Trophoblast cell (in vitro differentiated cells and primary cell): ENCODE measurements around the gene PPP1R15A.
"Not testable (repeated sequence)": the region's sequence is repeated elsewhere in the genome, so short reads cannot be mapped to it uniquely, and the experiment has no call there.

Source experiments
- DNase-seq, 2 donors: peaks; one replicate each; pipeline ENCODE4 v3.0.0-alpha.2; 2016
- H2AFZ ChIP-seq: 2 replicates; pipeline ENCODE4 v1.6.1; 2013; ENCODE audit warnings: low read length, moderate library complexity, mild to moderate bottlenecking; ENCODE audit not compliant: insufficient read depth, poor library complexity
- H2AK5ac ChIP-seq: 2 replicates; pipeline ENCODE4 v1.6.1; 2013; ENCODE audit warnings: mild to moderate bottlenecking, low read length
- H2BK120ac ChIP-seq: 2 replicates; pipeline ENCODE4 v1.6.1; 2013; ENCODE audit warnings: low read length, mild to moderate bottlenecking, moderate library complexity; ENCODE audit not compliant: insufficient read depth, poor library complexity
- H2BK12ac ChIP-seq: 2 replicates; pipeline ENCODE4 v1.6.1; 2013; ENCODE audit warnings: mild to moderate bottlenecking, low read length, moderate library complexity
- H2BK5ac ChIP-seq: 2 replicates; pipeline ENCODE4 v1.6.1; 2013; ENCODE audit warnings: low read length, low read depth, moderate library complexity, mild to moderate bottlenecking; ENCODE audit not compliant: poor library complexity
- H3K14ac ChIP-seq: 2 replicates; pipeline ENCODE4 v1.6.1; 2013; ENCODE audit warnings: mild to moderate bottlenecking, low read length
- H3K18ac ChIP-seq: 2 replicates; pipeline ENCODE4 v1.6.1; 2013; ENCODE audit warnings: mild to moderate bottlenecking, low read length
- H3K23ac ChIP-seq: 2 replicates; pipeline ENCODE4 v1.6.1; 2013; ENCODE audit warnings: low read length
- H3K27ac ChIP-seq: 2 replicates; pipeline ENCODE4 v1.5.1; 2013; ENCODE audit warnings: low read depth, mild to moderate bottlenecking, inconsistent platforms, low read length, moderate library complexity
- H3K27me3 ChIP-seq: 2 replicates; pipeline ENCODE4 v1.6.1; 2013; ENCODE audit warnings: inconsistent platforms, mild to moderate bottlenecking, low read length, moderate library complexity; ENCODE audit not compliant: insufficient read depth
- H3K36me3 ChIP-seq, 2 experiments: 1 replicate in 1 of 2; 2 replicates in 1 of 2; pipeline ENCODE4 v1.6.1; 2013; ENCODE audit warnings: low read length in 2 of 2, mild to moderate bottlenecking in 2 of 2, moderate library complexity in 1 of 2; ENCODE audit not compliant: insufficient read depth in 2 of 2, control insufficient read depth in 1 of 2
- H3K4ac ChIP-seq: 2 replicates; pipeline ENCODE4 v1.6.1; 2013; ENCODE audit warnings: low read depth, mild to moderate bottlenecking, low read length, moderate library complexity
- H3K4me1 ChIP-seq, 2 experiments: 1 replicate in 1 of 2; 2 replicates in 1 of 2; pipeline ENCODE4 v1.6.1; 2013; ENCODE audit warnings: low read length in 2 of 2, mild to moderate bottlenecking in 2 of 2, moderate library complexity in 1 of 2; ENCODE audit not compliant: insufficient read depth in 2 of 2, control insufficient read depth in 1 of 2
- H3K4me2 ChIP-seq: 2 replicates; pipeline ENCODE4 v1.6.1; 2013; ENCODE audit warnings: inconsistent platforms, mild to moderate bottlenecking, low read length, moderate library complexity
- H3K4me3 ChIP-seq: 2 replicates; pipeline ENCODE4 v1.5.1; 2013; ENCODE audit warnings: mild to moderate bottlenecking, low read depth, low read length, inconsistent platforms
- H3K79me1 ChIP-seq: one replicate; pipeline ENCODE4 v1.6.1; 2013; ENCODE audit warnings: low read length
- H3K79me2 ChIP-seq: 2 replicates; pipeline ENCODE4 v1.6.1; 2013; ENCODE audit warnings: low read length, mild to moderate bottlenecking; ENCODE audit not compliant: control insufficient read depth, insufficient read depth, poor library complexity
- H3K9ac ChIP-seq: 2 replicates; pipeline ENCODE4 v1.6.1; 2013; ENCODE audit warnings: mild to moderate bottlenecking, low read length
- H3K9me3 ChIP-seq: 2 replicates; pipeline ENCODE4 v1.6.1; 2013; ENCODE audit warnings: low read depth, mild to moderate bottlenecking, control low read depth, inconsistent platforms, low read length; ENCODE audit not compliant: insufficient read depth
- H4K12ac ChIP-seq: 2 replicates; pipeline ENCODE4 v1.6.1; 2013; ENCODE audit warnings: low read depth, mild to moderate bottlenecking, low read length, moderate library complexity
- H4K8ac ChIP-seq: 2 replicates; pipeline ENCODE4 v1.6.1; 2013; ENCODE audit warnings: low read depth, mild to moderate bottlenecking, low read length, moderate library complexity
- H4K91ac ChIP-seq: one replicate; pipeline ENCODE4 v1.6.1; 2013; ENCODE audit warnings: low read depth, mild to moderate bottlenecking, low read length, moderate library complexity
- WGBS: extraction: QIAGEN DNeasy Blood & Tissue Kit; methylation state at CpG from one replicate; pipeline ENCODE4 v1.1.7; 2013; ENCODE audit warnings: missing lambda C conversion rate; ENCODE audit not compliant: insufficient read length, insufficient coverage; ENCODE audit errors: extremely low coverage; 5-methylcytosine and 5-hydroxymethylcytosine counted together

The PPP1R15A gene

DNA sequence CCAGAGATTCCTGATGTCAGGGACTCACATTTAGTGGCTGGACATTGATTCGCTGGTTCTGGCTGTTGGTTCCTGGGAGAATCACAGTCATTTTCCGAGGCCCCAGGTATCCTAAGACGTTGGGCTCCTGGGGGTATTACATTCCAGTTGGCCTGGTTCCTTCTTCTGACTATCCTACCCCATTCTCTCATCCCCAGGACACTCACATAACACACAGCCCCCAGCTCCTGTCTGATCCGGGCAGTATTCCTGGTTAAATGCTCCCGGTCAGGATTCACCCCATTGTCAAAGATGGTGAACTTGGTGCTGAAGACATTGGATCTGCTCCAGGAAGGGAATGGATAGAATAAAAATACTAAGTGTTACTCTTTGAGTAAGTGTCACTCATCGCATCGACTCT, 11.5 kb downstream of the PPP1R15A start:
- Histone ChIP-seq H3K4me2 (no peak overlapping the region), H3K9ac (no peak overlapping the region), H3K4ac (no peak overlapping the region), H3K36me3 (peaks cover 0 to under 1% of the 10 kb centered on the region in 2 experiments), H3K14ac (no peak overlapping the region), H2BK5ac (no peak overlapping the region), H3K18ac (no peak overlapping the region), H4K91ac (no peak overlapping the region), H3K4me3 (no peak overlapping the region), H4K12ac (no peak overlapping the region), H3K27me3 (no peaks in the 10 kb centered on the region), H3K9me3 (no peaks in the 10 kb centered on the region), H2AK5ac (no peak overlapping the region), H3K4me1 (peaks cover 0 to 3% of the 10 kb centered on the region in 2 experiments), H3K23ac (no peak overlapping the region), H2AFZ (no peak overlapping the region), H3K79me1 (no peaks in the 10 kb centered on the region), H4K8ac (no peak overlapping the region), H2BK12ac (no peak overlapping the region), H2BK120ac (no peak overlapping the region), H3K27ac (no peak overlapping the region), H3K79me2 (no peaks in the 10 kb centered on the region)
- no CpG with 5 or more reads among the region's 7 CpGs for WGBS
- no peak for DNase-seq

DNA sequence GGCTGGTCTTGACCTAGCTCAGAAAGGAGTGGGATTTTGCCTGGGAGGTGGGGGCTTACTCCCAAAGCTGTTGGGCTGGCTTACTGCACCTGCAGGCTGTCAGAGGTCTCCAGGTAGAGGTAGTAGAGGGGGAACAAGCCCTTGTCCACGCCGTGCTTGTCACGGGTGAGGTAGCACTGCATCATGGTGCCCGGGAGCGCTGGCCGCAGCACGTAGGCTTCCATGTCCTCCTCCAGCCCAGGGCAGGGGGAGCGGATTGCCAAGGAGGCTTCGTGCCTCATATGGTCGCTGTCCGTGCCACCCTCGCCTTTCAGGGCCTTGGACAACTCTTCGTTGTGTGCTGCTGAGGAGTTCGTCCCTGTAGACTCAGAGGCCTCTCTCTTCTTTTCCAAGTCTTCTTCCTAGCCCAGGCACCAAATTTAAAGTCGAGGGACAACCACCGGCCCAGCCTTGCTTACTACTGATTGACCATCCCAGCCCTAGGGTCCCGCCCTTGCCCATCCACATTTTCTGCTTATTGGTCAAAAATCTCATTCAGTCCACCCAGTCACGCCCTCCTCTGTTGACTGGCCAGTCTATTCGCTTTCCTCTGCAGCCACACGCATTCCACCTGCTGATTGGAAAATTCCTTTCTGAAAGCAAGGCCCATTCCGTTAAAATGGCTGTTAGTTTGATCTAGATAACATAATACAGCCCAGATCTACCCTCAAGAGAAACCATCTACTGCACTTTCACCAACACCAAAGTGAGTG, 15.8 kb downstream of the PPP1R15A start:
- no peaks in the 10 kb centered on the region for H3K79me2 ChIP-seq
- no peak overlapping the region for H2AK5ac ChIP-seq
- H3K4ac ChIP-seq: no peak overlapping the region
- H3K9me3 ChIP-seq: no peaks in the 10 kb centered on the region
- no peaks in the 10 kb centered on the region for H3K79me1 ChIP-seq
- no peak overlapping the region for H3K4me2 ChIP-seq
- no peak overlapping the region for H4K91ac ChIP-seq
- H4K8ac ChIP-seq: no peak overlapping the region
- H3K27ac ChIP-seq: no peak overlapping the region
- H3K36me3 ChIP-seq: no peaks in the 10 kb centered on the region
- H2AFZ ChIP-seq: no peak overlapping the region
- no peak overlapping the region for H2BK12ac ChIP-seq
- no peak overlapping the region for H2BK120ac ChIP-seq
- H3K4me3 ChIP-seq: no peak overlapping the region
- H3K27me3 ChIP-seq: no peaks in the 10 kb centered on the region
- WGBS: no CpG with 5 or more reads among the region's 21 CpGs
- no peak overlapping the region for H3K23ac ChIP-seq
- H3K14ac ChIP-seq: no peak overlapping the region
- no peak overlapping the region for H3K18ac ChIP-seq
- no peak overlapping the region for H3K9ac ChIP-seq
- peaks cover 0 to 3% of the 10 kb centered on the region in 2 experiments for H3K4me1 ChIP-seq
- H4K12ac ChIP-seq: no peak overlapping the region
- DNase-seq: peak in 1 of 2 donors; percentile 61
- no peak overlapping the region for H2BK5ac ChIP-seq

DNA sequence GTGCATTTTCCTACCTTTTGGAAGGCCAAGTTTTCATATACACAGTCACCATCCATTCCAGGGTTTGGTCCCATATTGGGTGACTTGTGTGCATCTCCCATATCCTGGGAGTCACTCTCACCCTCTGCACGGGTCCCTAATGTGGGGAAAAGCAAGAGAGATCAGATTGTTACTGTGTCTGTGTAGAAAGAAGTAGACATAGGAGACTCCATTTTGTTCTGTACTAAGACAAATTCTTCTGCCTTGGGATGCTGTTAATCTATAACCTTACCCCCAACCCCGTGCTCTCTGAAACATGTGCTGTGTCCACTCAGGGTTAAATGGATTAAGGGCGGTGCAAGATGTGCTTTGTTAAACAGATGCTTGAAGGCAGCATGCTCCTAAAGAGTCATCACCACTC, 17.3 kb downstream of the PPP1R15A start:
- not testable (repeated sequence) for H3K4me2 ChIP-seq, H3K79me1 ChIP-seq, H3K27ac ChIP-seq, H3K4ac ChIP-seq, H3K9ac ChIP-seq, H3K9me3 ChIP-seq, H4K12ac ChIP-seq, H2BK120ac ChIP-seq, H3K79me2 ChIP-seq, H3K14ac ChIP-seq, H4K91ac ChIP-seq, H3K23ac ChIP-seq, H2BK12ac ChIP-seq, H2BK5ac ChIP-seq, H2AFZ ChIP-seq, H4K8ac ChIP-seq, H2AK5ac ChIP-seq, H3K36me3 ChIP-seq, H3K4me3 ChIP-seq, DNase-seq, H3K4me1 ChIP-seq, H3K18ac ChIP-seq, H3K27me3 ChIP-seq
- WGBS: no CpG with 5 or more reads among the region's 3 CpGs

DNA sequence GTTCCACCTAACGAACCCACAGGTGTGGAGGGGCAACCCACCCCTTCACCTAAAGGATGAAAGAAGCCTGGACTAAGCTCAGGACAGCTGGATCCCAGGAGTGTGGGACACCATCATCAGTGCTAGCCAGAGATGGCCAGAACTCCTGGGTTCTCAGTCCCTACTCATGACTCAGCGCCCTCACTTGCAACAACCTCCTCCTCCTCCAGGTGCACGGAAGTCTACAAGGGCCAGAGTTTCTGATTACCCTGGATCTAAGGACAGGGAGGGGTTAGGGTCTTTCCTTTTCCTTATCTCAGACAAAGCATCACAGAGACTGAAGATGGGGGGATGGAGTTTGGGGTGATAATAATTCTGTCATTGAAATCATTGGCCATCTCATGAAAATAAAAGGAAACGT, 18.3 kb downstream of the PPP1R15A start:
- H3K27me3 ChIP-seq: no peaks in the 10 kb centered on the region
- H3K27ac ChIP-seq: no peak overlapping the region
- no peak overlapping the region for H3K14ac ChIP-seq
- H3K79me1 ChIP-seq: no peaks in the 10 kb centered on the region
- H3K36me3 ChIP-seq: no peaks in the 10 kb centered on the region
- no peak overlapping the region for H3K9ac ChIP-seq
- WGBS: no CpG with 5 or more reads among the region's 4 CpGs
- H2AK5ac ChIP-seq: no peak overlapping the region
- no peak overlapping the region for H3K18ac ChIP-seq
- no peak overlapping the region for H3K23ac ChIP-seq
- H2BK12ac ChIP-seq: no peak overlapping the region
- no peaks in the 10 kb centered on the region for H3K4me1 ChIP-seq
- H4K91ac ChIP-seq: no peak overlapping the region
- no peaks in the 10 kb centered on the region for H3K79me2 ChIP-seq
- no peak overlapping the region for H2BK5ac ChIP-seq
- no peak overlapping the region for H4K12ac ChIP-seq
- H2BK120ac ChIP-seq: no peak overlapping the region
- H3K4me2 ChIP-seq: no peak overlapping the region
- H3K4me3 ChIP-seq: no peak overlapping the region
- DNase-seq: no peak
- H4K8ac ChIP-seq: no peak overlapping the region
- H3K4ac ChIP-seq: no peak overlapping the region
- H2AFZ ChIP-seq: no peak overlapping the region
- no peaks in the 10 kb centered on the region for H3K9me3 ChIP-seq
